Midbrain (tissue), 1 donor: ENCODE data around the gene ASCL5.

Experiments
- DNase-seq: peaks from one replicate; lab custom pipeline; 2025; lab: John Stamatoyannopoulos, UW

Gene ASCL5

DNA sequence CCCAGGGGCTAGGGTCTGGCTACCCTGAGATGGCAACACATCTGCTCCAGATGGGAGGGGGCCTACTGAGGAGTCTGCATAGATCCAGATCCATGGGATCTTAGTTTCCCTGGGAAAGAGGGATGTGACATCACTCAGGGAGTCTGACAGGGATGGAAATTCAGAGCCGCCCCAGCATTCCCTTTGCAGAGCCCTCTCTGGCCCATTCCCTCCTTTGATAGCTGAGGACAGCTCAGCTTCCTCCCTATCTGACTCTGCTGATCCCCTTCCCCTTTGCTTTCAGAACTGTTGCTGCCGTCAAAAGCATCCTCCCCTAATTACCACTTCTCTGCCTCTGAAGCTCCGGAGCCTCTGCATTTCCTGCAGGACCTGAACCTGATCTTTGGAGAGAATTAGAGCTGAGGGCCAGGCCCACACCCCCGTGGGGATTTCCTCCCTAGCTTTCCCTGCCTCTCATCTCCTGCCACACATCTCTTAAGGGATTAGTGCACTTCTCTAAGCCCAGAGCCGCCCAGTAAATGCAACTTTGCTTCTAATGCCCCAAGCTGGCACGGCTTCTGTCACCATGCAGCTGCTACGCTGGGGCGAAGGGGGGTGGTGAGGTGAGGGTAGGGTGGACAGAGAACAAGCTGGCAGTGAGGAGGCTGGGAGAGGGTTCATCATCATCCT, 9.5 kb upstream of the ASCL5 start:
- no peak for DNase-seq

DNA sequence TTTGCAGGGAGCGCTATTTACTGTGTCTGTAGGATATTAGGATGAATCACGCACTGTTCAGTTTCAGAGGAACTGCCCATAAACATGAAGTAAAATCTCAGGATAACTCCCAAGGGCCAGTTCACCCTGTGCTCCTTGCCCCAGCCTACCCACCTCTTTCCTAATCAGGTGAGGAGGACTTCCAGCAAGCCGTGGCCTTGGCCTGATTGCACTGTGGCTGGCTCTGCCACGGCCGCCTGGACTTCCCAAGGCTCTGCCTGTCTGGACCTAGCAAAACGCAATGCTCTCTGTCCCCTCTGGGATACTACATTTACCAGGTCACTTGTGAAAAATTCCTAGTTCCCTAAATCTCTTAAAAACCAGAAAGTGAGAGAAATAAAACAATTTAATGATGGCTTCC, 7.4 kb upstream of the ASCL5 start:
- no peak for DNase-seq

GRCh38 chr1:201131398-201131797, 4.4 kb upstream of the ASCL5 start:
- no peak for DNase-seq

GRCh38 chr1:201128962-201129361, 2.0 kb upstream of the ASCL5 start:
- DNase-seq = no peak

GRCh38 chr1:201128476-201128875, 1.5 kb upstream of the ASCL5 start:
- no peak for DNase-seq

- DNase-seq = no peak
These were observed 921 bp upstream of the ASCL5 start for GRCh38 chr1:201127755-201128455.

DNA sequence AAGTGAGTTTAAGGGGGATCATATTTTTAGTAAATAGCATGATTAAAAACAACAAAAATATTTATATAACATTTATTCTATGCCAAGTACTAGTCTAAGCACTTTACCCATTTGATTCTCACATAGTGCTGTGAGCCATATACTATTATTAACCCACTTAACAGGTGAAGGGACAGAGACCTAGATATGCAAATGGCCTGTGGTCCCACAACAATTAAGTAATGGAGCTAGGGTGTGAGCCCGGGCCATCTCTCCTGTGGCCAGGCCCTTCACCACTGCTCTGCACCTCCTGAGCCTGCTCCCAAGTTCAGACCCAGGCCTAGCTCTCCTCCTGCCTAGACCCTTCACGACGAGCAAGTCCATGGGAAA, 537 bp downstream of the ASCL5 start:
- DNase-seq = no peak

- DNase-seq = no peak
These were observed 1.2 kb downstream of the ASCL5 start for GRCh38 chr1:201125800-201126199.

- no peak for DNase-seq
These were observed 2.0 kb downstream of the ASCL5 start for GRCh38 chr1:201125019-201125418.

- DNase-seq = no peak
These were observed 3.1 kb downstream of the ASCL5 start for GRCh38 chr1:201123866-201124265.

DNA sequence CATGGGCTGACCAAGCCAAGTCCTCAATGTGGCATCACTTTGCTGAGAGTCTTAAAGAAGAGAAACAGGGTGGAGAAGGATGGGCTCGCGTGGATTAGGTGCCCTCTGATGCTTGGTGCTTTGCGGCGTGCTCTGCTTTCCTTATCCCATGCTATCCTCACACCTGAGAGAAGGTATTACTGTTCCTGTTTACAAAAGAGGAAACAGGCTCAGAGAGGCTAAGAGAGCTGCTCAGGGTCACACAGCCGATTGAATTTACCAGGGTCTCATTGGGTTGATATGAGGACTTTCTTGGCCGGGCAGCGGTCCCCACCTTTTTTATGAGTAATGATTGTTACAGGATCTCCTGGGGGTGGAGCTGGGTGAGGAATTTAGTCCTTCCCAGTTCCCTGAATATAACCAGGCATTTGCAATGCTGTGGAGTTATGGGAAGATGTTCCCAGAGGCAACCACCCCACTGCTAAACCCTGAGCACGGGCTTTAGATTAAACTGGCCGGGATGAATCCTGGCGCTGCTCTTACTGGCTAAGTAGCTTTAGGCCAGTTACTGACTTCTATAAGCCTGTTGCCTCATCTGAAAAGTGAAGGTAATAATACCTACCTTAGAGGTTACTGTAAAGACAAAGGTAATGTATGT, 4.5 kb downstream of the ASCL5 start:
- DNase-seq = no peak

GRCh38 chr1:201119206-201120197, 7.5 kb downstream of the ASCL5 start:
- peak; percentile 3 for DNase-seq

- no peak for DNase-seq
These were observed 10.9 kb downstream of the ASCL5 start for GRCh38 chr1:201116091-201116490.

GRCh38 chr1:201115390-201115937, 11.5 kb downstream of the ASCL5 start:
- no peak for DNase-seq

DNA sequence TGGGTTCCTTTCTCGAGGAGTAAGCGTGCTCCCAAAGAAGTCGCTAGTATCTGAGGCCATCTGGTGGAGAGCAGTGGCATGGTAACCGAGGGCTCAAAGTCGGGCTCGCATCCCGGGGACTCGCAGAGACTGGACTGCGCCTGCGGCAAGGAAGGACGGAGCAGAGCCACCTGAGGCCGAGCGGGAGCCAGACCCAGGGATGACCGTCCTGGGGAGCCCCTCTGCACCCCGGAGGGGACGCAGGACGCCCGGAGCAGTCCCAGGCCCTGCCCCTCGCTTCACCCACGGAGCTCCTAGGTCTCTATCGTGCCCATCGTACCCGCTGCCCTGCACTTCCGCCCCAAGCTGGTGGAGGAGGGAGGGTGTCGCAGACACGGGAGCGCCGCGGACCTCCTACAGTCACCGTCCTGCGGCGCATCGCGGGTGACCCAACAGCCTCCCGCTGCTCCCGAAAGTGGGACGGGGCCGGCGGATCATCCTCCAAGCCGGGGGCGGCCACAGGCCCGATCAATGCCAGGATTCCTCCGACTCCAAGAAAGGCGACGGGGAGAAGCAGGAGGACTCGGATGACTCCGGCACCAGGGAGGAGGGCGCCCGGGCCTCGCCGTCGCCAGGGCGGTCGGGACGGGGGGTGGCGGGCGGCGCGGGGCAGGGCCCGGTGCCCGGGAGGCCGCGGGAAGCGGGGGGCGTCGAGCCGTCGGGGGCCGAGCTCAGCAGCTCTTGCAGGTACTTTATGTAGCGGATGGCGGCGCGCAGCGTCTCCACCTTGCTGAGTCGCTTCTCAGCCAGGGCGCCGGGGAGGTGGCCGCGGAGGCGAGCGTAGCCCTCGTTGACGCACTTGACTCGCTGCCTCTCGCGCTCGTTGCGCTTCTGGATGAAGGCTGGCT, 12.5 kb downstream of the ASCL5 start:
- DNase-seq = peak; percentile 88

- DNase-seq = no peak
These were observed 13.3 kb downstream of the ASCL5 start for GRCh38 chr1:201113451-201114244.

GRCh38 chr1:201112926-201113325, 14.1 kb downstream of the ASCL5 start:
- no peak for DNase-seq

- DNase-seq = no peak
These were observed 14.7 kb downstream of the ASCL5 start, which contains the start of gene CACNA1S for GRCh38 chr1:201112173-201112731. Gene CACNA1S, minus strand, starts transcription at chr1:201112426. Its CDS starts 87 bp downstream, at chr1:201112339.

- DNase-seq = no peak
These were observed 15.3 kb downstream of the ASCL5 start for GRCh38 chr1:201111672-201112071.
